ENCODE results near the gene SLMAP.

The SLMAP gene

GRCh38 chr3:57953576-57953975 is 197.5 kb downstream of the SLMAP start:
- DNase-seq (no peak), ATAC-seq (ENCODE audit: insufficient read depth, low read depth) (no peak)
- Histone ChIP-seq H3K27me3 (ENCODE audit: insufficient read depth, low read length, poor library complexity) (no peaks in the 10 kb centered on the region), H4K20me1 (ENCODE audit: insufficient read depth, low read length) (no peaks in the 10 kb centered on the region), H3K36me3 (ENCODE audit: insufficient read depth, low read length) (no peaks in the 10 kb centered on the region), H3K4me1 (ENCODE audit: insufficient read depth, low read length) (no peaks in the 10 kb centered on the region), H3K4me3 (ENCODE audit: low read depth in 1 of 2, low read length in 2 of 2) (no peak overlapping the region), H3K9ac (ENCODE audit: low read depth, low read length) (no peak overlapping the region), H3K9me3 (ENCODE audit: insufficient read depth, low read length, severe bottlenecking) (no peaks in the 10 kb centered on the region), H2AFZ (ENCODE audit: low read depth, low read length) (no peak overlapping the region), H3K27ac (ENCODE audit: low read length) (no peak overlapping the region), H3K79me2 (ENCODE audit: insufficient read depth, low read length) (no peaks in the 10 kb centered on the region), H3K4me2 (ENCODE audit: insufficient read depth, low read length) (no peak overlapping the region)
- TF ChIP-seq CTCF (IDR thresholded peaks at IDR 0.05; ENCODE audit: borderline replicate concordance, extremely low read depth, low read length, poor library complexity, severe bottlenecking) (no peak), EZH2 (IDR thresholded peaks at IDR 0.05; ENCODE audit: borderline replicate concordance, low read depth, low read length, severe bottlenecking) (no peak)

DNA sequence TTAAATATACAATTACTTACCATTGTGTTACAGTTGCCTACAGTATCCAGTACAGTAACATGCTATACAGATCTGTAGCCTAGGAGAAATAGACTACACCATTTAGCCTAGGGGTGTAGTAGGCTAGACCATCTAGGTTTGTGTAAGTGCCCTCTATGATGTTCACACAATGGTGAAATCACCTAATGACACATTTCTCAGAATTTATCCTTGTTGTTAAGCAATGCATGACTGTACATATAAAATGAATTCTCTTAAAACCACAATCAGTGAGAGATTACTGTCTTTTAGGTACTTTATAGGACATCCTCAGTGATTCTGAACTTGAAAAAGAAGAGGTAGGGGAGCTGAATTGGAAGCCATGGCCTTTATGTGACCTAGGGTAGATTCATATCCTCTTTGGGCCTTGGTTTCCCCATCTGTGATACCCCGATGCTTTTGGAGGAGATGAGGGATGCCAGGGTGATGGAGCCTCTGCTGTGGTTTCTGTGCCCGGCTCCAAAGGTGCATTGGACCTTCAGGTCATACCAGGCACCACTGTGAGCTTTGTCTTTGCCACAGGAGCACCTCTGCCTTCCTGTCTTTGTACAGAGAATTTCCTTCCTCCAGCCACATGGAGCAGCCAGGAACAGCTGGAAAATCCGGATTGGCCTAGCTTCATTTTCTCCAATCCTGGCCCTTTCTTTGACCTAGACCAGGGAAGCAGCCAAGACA is 200.2 kb downstream of the SLMAP start:
- H3K27me3 ChIP-seq (ENCODE audit: insufficient read depth, low read length, poor library complexity): no peaks in the 10 kb centered on the region
- H2AFZ ChIP-seq (ENCODE audit: low read depth, low read length): no peak overlapping the region
- no peak; the same call in 2 of the 3 replicates for ATAC-seq (ENCODE audit: insufficient read depth, low read depth)
- no peak for DNase-seq
- H3K9ac ChIP-seq (ENCODE audit: low read depth, low read length): no peak overlapping the region
- H3K4me2 ChIP-seq (ENCODE audit: insufficient read depth, low read length): no peak overlapping the region
- no peaks in the 10 kb centered on the region for H3K36me3 ChIP-seq (ENCODE audit: insufficient read depth, low read length)
- H3K4me1 ChIP-seq (ENCODE audit: insufficient read depth, low read length): no peaks in the 10 kb centered on the region
- H3K27ac ChIP-seq (ENCODE audit: low read length): no peak overlapping the region
- H3K9me3 ChIP-seq (ENCODE audit: insufficient read depth, low read length, severe bottlenecking): no peaks in the 10 kb centered on the region
- no peak overlapping the region for H3K4me3 ChIP-seq (ENCODE audit: low read depth in 1 of 2, low read length in 2 of 2)
- no peaks in the 10 kb centered on the region for H4K20me1 ChIP-seq (ENCODE audit: insufficient read depth, low read length)
- TF ChIP-seq CTCF (IDR thresholded peaks at IDR 0.05; ENCODE audit: borderline replicate concordance, extremely low read depth, low read length, poor library complexity, severe bottlenecking) (no peak), EZH2 (IDR thresholded peaks at IDR 0.05; ENCODE audit: borderline replicate concordance, low read depth, low read length, severe bottlenecking) (no peak)
- no peaks in the 10 kb centered on the region for H3K79me2 ChIP-seq (ENCODE audit: insufficient read depth, low read length)

GRCh38 chr3:57956833-57957174 is 200.7 kb downstream of the SLMAP start:
- Histone ChIP-seq H3K4me3 (ENCODE audit: low read depth in 1 of 2, low read length in 2 of 2) (no peak overlapping the region), H4K20me1 (ENCODE audit: insufficient read depth, low read length) (no peaks in the 10 kb centered on the region), H3K9ac (ENCODE audit: low read depth, low read length) (no peak overlapping the region), H3K4me1 (ENCODE audit: insufficient read depth, low read length) (no peaks in the 10 kb centered on the region), H3K27ac (ENCODE audit: low read length) (no peak overlapping the region), H3K9me3 (ENCODE audit: insufficient read depth, low read length, severe bottlenecking) (no peaks in the 10 kb centered on the region), H3K27me3 (ENCODE audit: insufficient read depth, low read length, poor library complexity) (no peaks in the 10 kb centered on the region), H2AFZ (ENCODE audit: low read depth, low read length) (no peak overlapping the region), H3K4me2 (ENCODE audit: insufficient read depth, low read length) (no peak overlapping the region), H3K36me3 (ENCODE audit: insufficient read depth, low read length) (no peaks in the 10 kb centered on the region), H3K79me2 (ENCODE audit: insufficient read depth, low read length) (no peaks in the 10 kb centered on the region)
- ATAC-seq (ENCODE audit: insufficient read depth, low read depth) (no peak), DNase-seq (no peak)
- no peak for TF ChIP-seq EZH2 (IDR thresholded peaks at IDR 0.05; ENCODE audit: borderline replicate concordance, low read depth, low read length, severe bottlenecking)
- no peak for TF ChIP-seq CTCF (IDR thresholded peaks at IDR 0.05; ENCODE audit: borderline replicate concordance, extremely low read depth, low read length, poor library complexity, severe bottlenecking)
